ENCODE data around the gene GPRASP2.
"Not testable (repeated sequence)": the region's sequence is repeated elsewhere in the genome, so short reads cannot be mapped to it uniquely, and the experiment has no call there.

Gene GPRASP2

GRCh38 chrX:102715967-102716366 is 3.7 kb downstream of the GPRASP2 start:
- H3K4me1 ChIP-seq (ENCODE audit: control extremely low read depth in 1 of 4, control insufficient read depth in 4 of 4, insufficient read depth in 4 of 4, low read length in 3 of 4) = peaks cover 0 to 14% (median 6%) of the 10 kb centered on the region in 4 experiments
- ChIA-PET POLR2A (no interaction called here), CTCF (no interaction called here)
- DNase-seq = no peak
- H3K4me3 ChIP-seq (ENCODE audit: control insufficient read depth in 1 of 7, extremely low read depth in 1 of 7, insufficient read depth in 4 of 7, low read depth in 2 of 7, low read length in 6 of 7) = no peak overlapping the region
- no peaks in the 10 kb centered on the region for H3K9me3 ChIP-seq (ENCODE audit: control extremely low read depth in 1 of 5, control insufficient read depth in 4 of 5, insufficient read depth in 2 of 5, low read depth in 1 of 5, low read length in 4 of 5)
- H3K27ac ChIP-seq (ENCODE audit: insufficient read depth in 1 of 2, low read depth in 1 of 2, low read length in 2 of 2, poor library complexity in 1 of 2, severe bottlenecking in 2 of 2) = no peak overlapping the region
- H3K36me3 ChIP-seq (ENCODE audit: control insufficient read depth in 4 of 4, insufficient read depth in 4 of 4, low read length in 3 of 4) = no peaks in the 10 kb centered on the region
- WGBS (ENCODE audit: insufficient coverage) = 97% methylated on average over 5 of the region's 5 CpGs
- H3K27me3 ChIP-seq (replicated peaks in 2 of 5; ENCODE audit: control insufficient read depth in 4 of 5, insufficient read depth in 5 of 5, low read length in 4 of 5) = peaks cover 0 to 7% (median 0%) of the 10 kb centered on the region in 5 experiments

- WGBS (ENCODE audit: insufficient coverage) = 25% methylated on average over 22 of the region's 31 CpGs
- ChIA-PET CTCF (no interaction called here), POLR2A (no interaction called here)
- H3K27ac ChIP-seq (ENCODE audit: insufficient read depth in 1 of 2, low read depth in 1 of 2, low read length in 2 of 2, poor library complexity in 1 of 2, severe bottlenecking in 2 of 2) = no peak within 1 kb of the TSS
- no peaks in the 10 kb centered on the region for H3K36me3 ChIP-seq (ENCODE audit: control insufficient read depth in 4 of 4, insufficient read depth in 4 of 4, low read length in 3 of 4)
- H3K9me3 ChIP-seq (ENCODE audit: control extremely low read depth in 1 of 5, control insufficient read depth in 4 of 5, insufficient read depth in 2 of 5, low read depth in 1 of 5, low read length in 4 of 5) = no peaks in the 10 kb centered on the region
- peak; percentile 53 to 79 (median 78) for DNase-seq
- H3K27me3 ChIP-seq (replicated peaks in 2 of 5; ENCODE audit: control insufficient read depth in 4 of 5, insufficient read depth in 5 of 5, low read length in 4 of 5) = peaks cover 0 to 7% (median 0%) of the 10 kb centered on the region in 5 experiments
- peak within 1 kb of the TSS in 6 of 7 experiments; percentile 26 to 78 (median 56) for H3K4me3 ChIP-seq (ENCODE audit: control insufficient read depth in 1 of 7, extremely low read depth in 1 of 7, insufficient read depth in 4 of 7, low read depth in 2 of 7, low read length in 6 of 7)
- H3K4me1 ChIP-seq (ENCODE audit: control extremely low read depth in 1 of 4, control insufficient read depth in 4 of 4, insufficient read depth in 4 of 4, low read length in 3 of 4) = peaks cover 0 to 11% (median 3%) of the 10 kb centered on the region in 4 experiments
Measured at GRCh38 chrX:102720237-102721168, 8.3 kb downstream of the GPRASP2 start, which contains the start of gene GPRASP3. Gene GPRASP3 (plus strand): TSS chrX:102720743. CDS start chrX:102748996, 28,253 bp downstream.

DNA sequence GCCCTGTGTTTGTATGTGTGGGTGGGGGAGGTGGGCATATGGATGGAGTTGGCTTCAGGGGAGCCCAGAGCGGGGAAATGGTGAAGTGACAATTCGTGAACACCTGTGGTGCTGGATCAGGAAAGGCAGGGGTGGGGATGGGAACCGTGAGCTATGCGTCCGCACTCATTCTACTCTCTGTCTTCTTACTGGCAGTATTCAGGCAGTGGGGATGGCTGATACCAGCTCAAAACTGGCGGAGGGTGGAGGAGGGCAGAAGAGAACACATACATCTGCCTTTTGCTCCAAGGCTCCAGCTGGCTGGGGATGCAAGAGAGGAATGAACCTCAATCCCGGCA is 8.9 kb downstream of the GPRASP2 start:
- POLR2A ChIA-PET = not testable (repeated sequence)

GRCh38 chrX:102723456-102723855 is 11.2 kb downstream of the GPRASP2 start:
- POLR2A ChIA-PET = no interaction called here
- Histone ChIP-seq H3K4me3 (ENCODE audit: control insufficient read depth in 1 of 7, extremely low read depth in 1 of 7, insufficient read depth in 4 of 7, low read depth in 2 of 7, low read length in 6 of 7) (no peak overlapping the region), H3K27ac (ENCODE audit: insufficient read depth in 1 of 2, low read depth in 1 of 2, low read length in 2 of 2, poor library complexity in 1 of 2, severe bottlenecking in 2 of 2) (no peak overlapping the region), H3K9me3 (ENCODE audit: control extremely low read depth in 1 of 5, control insufficient read depth in 4 of 5, insufficient read depth in 2 of 5, low read depth in 1 of 5, low read length in 4 of 5) (no peaks in the 10 kb centered on the region), H3K36me3 (ENCODE audit: control insufficient read depth in 4 of 4, insufficient read depth in 4 of 4, low read length in 3 of 4) (no peaks in the 10 kb centered on the region), H3K27me3 (replicated peaks in 2 of 5; ENCODE audit: control insufficient read depth in 4 of 5, insufficient read depth in 5 of 5, low read length in 4 of 5) (peaks cover 0 to 7% (median 0%) of the 10 kb centered on the region in 5 experiments), H3K4me1 (ENCODE audit: control extremely low read depth in 1 of 4, control insufficient read depth in 4 of 4, insufficient read depth in 4 of 4, low read length in 3 of 4) (peaks cover 0 to 11% (median 3%) of the 10 kb centered on the region in 4 experiments)
- DNase-seq = no peak
- WGBS (ENCODE audit: insufficient coverage) = no CpG with 5 or more reads among the region's 1 CpG
- CTCF ChIA-PET = interaction anchor here (0.7 kb wide), 1 partner anchor 10 kb away, joined by 3 read pairs; no protein-coding TSS in a partner anchor

More for the DNA sequence above, 8.9 kb downstream of the GPRASP2 start:
- H3K4me1 ChIP-seq (ENCODE audit: control extremely low read depth in 1 of 4, control insufficient read depth in 4 of 4, insufficient read depth in 4 of 4, low read length in 3 of 4) = peaks cover 0 to 11% (median 3%) of the 10 kb centered on the region in 4 experiments
- H3K9me3 ChIP-seq (ENCODE audit: control extremely low read depth in 1 of 5, control insufficient read depth in 4 of 5, insufficient read depth in 2 of 5, low read depth in 1 of 5, low read length in 4 of 5); DNase-seq; H3K36me3 ChIP-seq (ENCODE audit: control insufficient read depth in 4 of 4, insufficient read depth in 4 of 4, low read length in 3 of 4); H3K27ac ChIP-seq (ENCODE audit: insufficient read depth in 1 of 2, low read depth in 1 of 2, low read length in 2 of 2, poor library complexity in 1 of 2, severe bottlenecking in 2 of 2); CTCF ChIA-PET; H3K27me3 ChIP-seq (replicated peaks in 2 of 5; ENCODE audit: control insufficient read depth in 4 of 5, insufficient read depth in 5 of 5, low read length in 4 of 5): not testable (repeated sequence)
- H3K4me3 ChIP-seq (ENCODE audit: control insufficient read depth in 1 of 7, extremely low read depth in 1 of 7, insufficient read depth in 4 of 7, low read depth in 2 of 7, low read length in 6 of 7) = peak overlapping the region in 4 of 7 experiments; percentile 56 to 78 (median 62)
- 64% methylated on average over 4 of the region's 7 CpGs for WGBS (ENCODE audit: insufficient coverage)

GRCh38 chrX:102727761-102728160 is 15.5 kb downstream of the GPRASP2 start:
- POLR2A ChIA-PET = no interaction called here
- no peaks in the 10 kb centered on the region for H3K36me3 ChIP-seq (ENCODE audit: control insufficient read depth in 4 of 4, insufficient read depth in 4 of 4, low read length in 3 of 4)
- H3K27ac ChIP-seq (ENCODE audit: insufficient read depth in 1 of 2, low read depth in 1 of 2, low read length in 2 of 2, poor library complexity in 1 of 2, severe bottlenecking in 2 of 2) = no peak overlapping the region
- H3K4me3 ChIP-seq (ENCODE audit: control insufficient read depth in 1 of 7, extremely low read depth in 1 of 7, insufficient read depth in 4 of 7, low read depth in 2 of 7, low read length in 6 of 7) = no peak overlapping the region
- no peak for DNase-seq
- no peaks in the 10 kb centered on the region for H3K27me3 ChIP-seq (replicated peaks in 2 of 5; ENCODE audit: control insufficient read depth in 4 of 5, insufficient read depth in 5 of 5, low read length in 4 of 5)
- no CpG with 5 or more reads among the region's 1 CpG for WGBS (ENCODE audit: insufficient coverage)
- CTCF ChIA-PET = no interaction called here
- no peaks in the 10 kb centered on the region for H3K9me3 ChIP-seq (ENCODE audit: control extremely low read depth in 1 of 5, control insufficient read depth in 4 of 5, insufficient read depth in 2 of 5, low read depth in 1 of 5, low read length in 4 of 5)
- H3K4me1 ChIP-seq (ENCODE audit: control extremely low read depth in 1 of 4, control insufficient read depth in 4 of 4, insufficient read depth in 4 of 4, low read length in 3 of 4) = no peaks in the 10 kb centered on the region

DNA sequence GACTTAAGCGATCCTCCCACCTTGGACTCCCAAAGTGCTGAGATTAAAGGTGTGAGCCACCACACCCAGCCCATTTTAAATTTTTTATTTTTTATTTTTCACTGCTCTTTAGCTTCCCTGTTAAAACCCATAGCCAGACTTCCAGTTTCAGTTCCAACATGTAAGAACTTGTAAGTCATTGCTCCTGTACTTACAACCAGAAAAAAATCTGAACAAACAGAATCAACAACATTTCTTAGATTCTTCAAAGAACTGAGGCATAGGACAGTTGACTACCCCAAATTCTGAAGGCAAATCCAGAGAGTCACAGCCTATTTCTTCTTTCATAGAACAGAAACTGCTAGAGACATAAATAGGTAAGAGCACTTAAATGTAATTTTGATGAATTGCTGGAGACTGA is 16.4 kb downstream of the GPRASP2 start:
- POLR2A ChIA-PET = no interaction called here
- CTCF ChIA-PET = no interaction called here
- no peak for DNase-seq
- no CpG with 5 or more reads among the region's 1 CpG for WGBS (ENCODE audit: insufficient coverage)
- Histone ChIP-seq H3K36me3 (ENCODE audit: control insufficient read depth in 4 of 4, insufficient read depth in 4 of 4, low read length in 3 of 4) (no peaks in the 10 kb centered on the region), H3K4me1 (ENCODE audit: control extremely low read depth in 1 of 4, control insufficient read depth in 4 of 4, insufficient read depth in 4 of 4, low read length in 3 of 4) (no peaks in the 10 kb centered on the region), H3K27ac (ENCODE audit: insufficient read depth in 1 of 2, low read depth in 1 of 2, low read length in 2 of 2, poor library complexity in 1 of 2, severe bottlenecking in 2 of 2) (no peak overlapping the region), H3K9me3 (ENCODE audit: control extremely low read depth in 1 of 5, control insufficient read depth in 4 of 5, insufficient read depth in 2 of 5, low read depth in 1 of 5, low read length in 4 of 5) (no peaks in the 10 kb centered on the region), H3K4me3 (ENCODE audit: control insufficient read depth in 1 of 7, extremely low read depth in 1 of 7, insufficient read depth in 4 of 7, low read depth in 2 of 7, low read length in 6 of 7) (no peak overlapping the region), H3K27me3 (replicated peaks in 2 of 5; ENCODE audit: control insufficient read depth in 4 of 5, insufficient read depth in 5 of 5, low read length in 4 of 5) (no peaks in the 10 kb centered on the region)

DNA sequence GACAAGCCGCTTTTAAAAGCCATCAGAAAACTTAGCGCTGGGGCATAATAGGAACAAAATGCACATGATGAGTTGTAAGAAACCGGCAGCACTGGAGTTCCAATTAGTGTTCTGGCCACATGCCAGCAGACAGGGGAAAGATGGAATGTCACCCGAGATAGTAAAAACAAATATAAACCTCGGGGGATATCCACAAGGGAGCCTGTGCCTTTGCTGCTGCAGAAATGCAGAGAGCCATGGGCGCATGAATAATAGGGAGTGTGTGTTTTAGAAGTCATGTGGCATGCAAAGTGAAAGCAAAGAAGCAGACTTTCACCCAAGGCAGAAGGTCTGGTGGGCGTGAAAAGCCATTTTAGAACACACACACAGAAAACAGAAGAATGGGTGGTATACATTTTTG is 27.4 kb downstream of the GPRASP2 start:
- no peak overlapping the region for H3K4me3 ChIP-seq (ENCODE audit: control insufficient read depth in 1 of 7, extremely low read depth in 1 of 7, insufficient read depth in 4 of 7, low read depth in 2 of 7, low read length in 6 of 7)

More for the DNA sequence above, 27.4 kb downstream of the GPRASP2 start:
- 81% methylated on average over 5 of the region's 7 CpGs for WGBS (ENCODE audit: insufficient coverage)
- no peaks in the 10 kb centered on the region for H3K36me3 ChIP-seq (ENCODE audit: control insufficient read depth in 4 of 4, insufficient read depth in 4 of 4, low read length in 3 of 4)
- DNase-seq = no peak
- H3K9me3 ChIP-seq (ENCODE audit: control extremely low read depth in 1 of 5, control insufficient read depth in 4 of 5, insufficient read depth in 2 of 5, low read depth in 1 of 5, low read length in 4 of 5) = no peaks in the 10 kb centered on the region
- POLR2A ChIA-PET = no interaction called here
- no peak overlapping the region for H3K27ac ChIP-seq (ENCODE audit: insufficient read depth in 1 of 2, low read depth in 1 of 2, low read length in 2 of 2, poor library complexity in 1 of 2, severe bottlenecking in 2 of 2)
- H3K27me3 ChIP-seq (replicated peaks in 2 of 5; ENCODE audit: control insufficient read depth in 4 of 5, insufficient read depth in 5 of 5, low read length in 4 of 5) = no peaks in the 10 kb centered on the region
- no peaks in the 10 kb centered on the region for H3K4me1 ChIP-seq (ENCODE audit: control extremely low read depth in 1 of 4, control insufficient read depth in 4 of 4, insufficient read depth in 4 of 4, low read length in 3 of 4)
- CTCF ChIA-PET = no interaction called here

Measured in common myeloid progenitor, CD34-positive (primary cell).